Measurements from ENCODE around the gene TMEM147.
"Not testable (repeated sequence)": the region's sequence is repeated elsewhere in the genome, so short reads cannot be mapped to it uniquely, and the experiment has no call there.

The TMEM147 gene

DNA sequence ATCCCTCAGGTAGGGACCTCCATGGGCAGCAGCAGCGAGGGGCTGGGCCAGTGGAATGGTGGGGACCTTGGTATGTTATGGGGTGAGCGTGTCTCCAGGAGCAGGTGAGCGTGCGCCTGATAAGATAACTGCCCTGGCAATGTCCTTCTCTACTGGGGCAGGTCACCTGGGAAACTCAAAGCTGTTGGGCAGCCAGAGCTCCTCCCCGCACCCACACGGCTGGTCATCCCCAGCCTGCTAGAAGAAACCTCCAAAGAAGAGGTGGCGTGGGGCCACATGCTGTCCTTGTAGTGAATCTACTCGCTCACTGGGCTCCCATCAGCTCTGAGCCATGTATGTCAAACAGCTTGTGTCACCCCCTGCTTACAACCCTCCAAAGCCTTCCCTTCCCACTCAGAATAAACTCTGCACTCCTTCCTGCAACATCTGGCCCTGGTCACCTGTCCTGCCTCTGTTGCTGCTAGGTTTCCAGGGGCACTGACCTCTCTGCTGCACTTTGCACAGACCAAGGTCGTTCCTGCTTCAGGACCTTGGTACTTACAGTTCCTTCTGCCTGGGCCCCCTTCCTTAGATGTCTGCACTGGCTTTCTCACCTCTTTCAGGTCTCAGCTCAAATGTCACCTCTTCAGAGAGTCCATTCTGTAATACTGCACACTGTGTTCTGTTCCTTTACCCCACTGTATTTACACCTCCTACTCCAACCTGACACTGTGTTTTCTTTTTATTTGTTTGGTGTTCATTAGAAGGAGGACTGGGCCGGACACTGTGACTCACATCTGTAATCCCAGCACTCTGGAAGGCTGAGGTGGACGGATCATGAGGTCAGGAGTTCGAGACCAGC is 19.8 kb downstream of the TMEM147 start:
- no peak for DNase-seq

DNA sequence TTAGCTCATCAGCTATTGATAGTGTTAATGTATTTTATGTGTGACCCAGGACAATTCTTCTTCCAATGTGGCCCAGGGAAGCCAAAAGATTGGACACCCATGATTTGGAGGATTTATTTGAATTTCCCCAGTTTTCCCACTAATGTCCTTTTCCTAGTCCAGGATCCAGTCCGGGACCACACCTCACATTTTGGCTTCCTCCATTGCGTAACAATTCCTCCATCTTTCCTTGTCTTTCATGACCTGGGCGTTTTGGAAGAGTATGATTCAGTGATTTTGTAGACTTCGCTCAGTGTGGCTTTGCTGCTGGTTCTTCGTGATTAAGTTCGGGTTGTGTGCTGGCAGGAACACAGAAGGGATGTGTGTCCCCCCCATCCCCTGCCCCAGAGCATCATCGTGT is 21.3 kb downstream of the TMEM147 start:
- no peak for DNase-seq

DNA sequence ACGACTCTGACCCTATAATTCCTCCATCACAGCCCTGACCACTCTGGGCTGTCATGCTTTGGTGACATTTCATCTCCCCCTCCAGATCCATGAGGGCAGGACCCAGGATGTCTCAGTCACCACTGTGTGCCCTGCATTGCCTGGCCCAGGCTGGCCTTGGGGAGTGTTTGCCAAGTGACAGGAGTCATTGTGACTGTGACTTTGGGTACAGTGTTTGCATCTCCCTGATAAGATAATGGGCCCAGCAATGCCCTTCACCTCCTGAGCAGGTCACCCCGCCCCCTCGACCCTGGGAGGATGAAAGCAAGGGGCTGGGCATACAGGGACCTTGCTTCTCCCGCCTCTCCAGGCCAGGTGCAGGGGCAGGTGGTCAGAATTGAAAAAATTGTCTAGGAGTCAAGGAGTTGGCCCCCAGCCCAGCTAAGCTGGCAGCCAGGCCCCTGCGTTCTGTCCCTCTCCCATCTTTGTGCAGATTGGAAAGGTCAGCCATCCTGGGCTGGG is 23.9 kb downstream of the TMEM147 start:
- DNase-seq = no peak

DNA sequence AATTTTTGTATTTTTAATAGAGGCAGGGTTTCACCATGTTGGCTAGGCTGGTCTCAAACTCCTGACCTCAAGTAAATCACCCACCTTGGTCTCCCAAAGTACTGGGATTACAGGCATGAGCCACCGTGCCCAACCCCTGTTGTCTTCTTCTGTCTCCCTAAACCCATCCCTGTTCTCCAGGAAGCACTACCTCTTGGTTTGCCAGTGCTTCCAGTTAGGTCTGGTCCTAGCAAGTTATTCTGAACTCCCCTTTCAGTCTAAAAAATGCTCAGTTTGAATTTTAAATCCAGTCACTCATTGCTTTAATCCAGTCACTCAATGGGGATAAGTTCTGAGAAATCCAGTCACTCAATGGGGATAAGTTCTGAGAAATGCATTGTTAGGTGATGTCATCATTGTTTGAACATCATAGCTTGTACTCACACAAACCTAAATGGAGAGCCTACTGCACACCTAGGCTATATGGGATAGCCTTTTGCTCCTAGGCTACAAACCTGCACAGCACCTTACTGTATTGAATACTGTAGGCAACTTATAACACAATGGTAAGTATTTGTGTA is 26.1 kb downstream of the TMEM147 start:
- DNase-seq = no peak

- no peak for DNase-seq
Observed at GRCh38 chr19:35577918-35578317, 32.5 kb downstream of the TMEM147 start.

DNA sequence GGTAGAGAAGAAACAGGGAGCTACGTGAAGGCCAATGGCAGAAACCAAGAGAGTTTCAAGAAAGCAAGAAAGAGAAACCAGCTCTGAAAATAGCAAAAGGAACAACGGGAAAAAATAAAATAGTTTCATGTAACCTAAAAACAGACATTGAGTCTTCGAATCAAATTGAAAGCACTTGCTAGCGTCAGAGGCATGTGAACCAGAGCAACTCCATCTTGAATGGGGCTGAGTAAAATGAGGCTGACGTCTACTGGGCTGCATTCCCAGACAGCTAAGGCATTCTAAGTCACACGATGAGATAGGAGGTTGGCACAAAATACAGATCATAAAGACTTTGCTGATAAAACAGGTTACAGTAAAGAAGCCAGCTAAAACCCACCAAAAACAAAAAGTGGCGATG is 33.3 kb downstream of the TMEM147 start:
- DNase-seq = no peak

- DNase-seq = no peak
Observed at GRCh38 chr19:35582760-35583159, 37.3 kb downstream of the TMEM147 start.

DNA sequence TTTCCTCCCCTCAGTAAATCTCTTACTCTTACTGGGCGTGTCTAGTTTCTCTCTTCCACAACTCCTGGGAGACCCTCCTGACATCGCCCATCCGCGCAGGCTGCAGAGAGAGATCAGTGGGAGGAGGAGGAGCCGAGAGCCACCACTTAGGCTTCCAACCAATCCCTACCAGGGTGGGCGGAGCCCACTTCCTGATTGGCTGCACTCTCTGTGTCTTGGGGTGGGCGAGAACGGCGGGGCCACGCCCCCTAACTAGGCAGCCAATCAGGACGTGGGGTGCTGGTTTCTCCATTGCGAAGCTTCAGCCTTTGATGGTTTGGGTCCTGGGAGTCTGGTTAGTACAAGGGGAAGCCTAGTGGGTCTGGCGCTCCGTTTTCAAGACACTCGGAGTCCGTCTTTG is 40.4 kb downstream of the TMEM147 start, which contains the start of gene PMIS2:
PMIS2 (plus strand) TSS at position 326 of the 400 bp plus-strand sequence. CDS start 87 bp downstream, outside the sequence.
- peak; percentile 5 for DNase-seq

GRCh38 chr19:35587321-35587720 is 41.9 kb downstream of the TMEM147 start:
- no peak for DNase-seq

DNA sequence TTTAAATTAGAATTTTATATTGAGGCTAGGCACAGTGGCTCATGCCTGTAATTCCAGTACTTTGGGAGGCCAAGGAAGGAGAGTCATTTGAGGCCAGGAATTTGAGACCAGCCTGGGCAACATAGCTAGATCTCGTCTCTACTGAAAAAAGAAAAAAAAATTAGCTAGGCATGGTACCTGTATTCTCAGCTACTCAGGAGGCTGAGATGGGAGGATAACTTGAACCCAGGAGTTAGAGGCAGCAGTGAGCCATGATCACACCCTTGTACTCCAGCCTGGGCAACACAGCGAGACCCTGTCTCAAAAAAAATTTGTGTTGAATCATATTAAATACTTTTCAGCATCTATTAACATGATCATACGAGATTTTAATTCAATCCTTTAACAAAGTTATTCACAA is 45.4 kb downstream of the TMEM147 start:
- DNase-seq = no peak

DNA sequence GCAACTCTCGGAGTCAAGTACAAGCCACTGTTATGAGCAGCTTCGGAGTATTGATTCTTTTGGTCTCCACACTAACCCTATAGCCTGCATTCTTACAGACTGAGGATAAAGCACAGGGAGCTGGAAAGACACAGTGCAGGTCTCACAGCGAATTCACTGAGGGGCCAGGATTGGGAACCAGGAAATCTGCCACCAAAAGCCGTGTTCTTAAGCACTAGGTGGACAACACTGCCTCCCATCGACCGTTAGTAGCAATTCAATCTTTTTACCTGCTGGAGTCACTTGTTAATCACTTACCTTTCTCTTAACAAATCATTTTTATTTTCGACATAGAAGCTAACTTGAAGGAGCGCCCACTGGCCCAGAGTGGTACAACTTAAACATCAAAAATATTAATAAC is 46.8 kb downstream of the TMEM147 start:
- peak; percentile 5 for DNase-seq

GRCh38 chr19:35595026-35595425 is 49.6 kb downstream of the TMEM147 start:
- not testable (repeated sequence) for DNase-seq

- no peak for DNase-seq
Observed at GRCh38 chr19:35595928-35596327, 50.5 kb downstream of the TMEM147 start.

- DNase-seq = peak; percentile 1
Observed at GRCh38 chr19:35596366-35596999, 51.1 kb downstream of the TMEM147 start.
